HG03135 (cell line): ENCODE measurements around the gene CWC25.
"Not testable (repeated sequence)": the region's sequence is repeated elsewhere in the genome, so short reads cannot be mapped to it uniquely, and the experiment has no call there.

Source experiments
- ATAC-seq: cut with Tn5 transposase; IDR thresholded peaks from one replicate; pipeline ENCODE4 v1.9.1; 2021; ENCODE audit warnings: mild to moderate bottlenecking, moderate library complexity; ENCODE audit not compliant: unreplicated experiment

The CWC25 gene

GRCh38 chr17:38790148-38790707 is 34.9 kb downstream of the CWC25 start:
- ATAC-seq = not testable (repeated sequence)

- no peak for ATAC-seq
Observed at GRCh38 chr17:38789185-38789584, 35.9 kb downstream of the CWC25 start.

GRCh38 chr17:38787999-38788398 is 37.1 kb downstream of the CWC25 start:
- not testable (repeated sequence) for ATAC-seq

GRCh38 chr17:38786372-38786771 is 38.7 kb downstream of the CWC25 start:
- ATAC-seq = no peak

GRCh38 chr17:38783227-38783626 is 41.9 kb downstream of the CWC25 start:
- ATAC-seq = no peak

GRCh38 chr17:38779965-38780752 is 45.0 kb downstream of the CWC25 start:
- no peak for ATAC-seq

GRCh38 chr17:38777641-38778250 is 47.4 kb downstream of the CWC25 start:
- ATAC-seq = no peak

GRCh38 chr17:38773258-38773657 is 51.9 kb downstream of the CWC25 start:
- no peak for ATAC-seq

- ATAC-seq = no peak
Observed at GRCh38 chr17:38768417-38768816, 56.7 kb downstream of the CWC25 start.

- no peak for ATAC-seq
Observed at GRCh38 chr17:38766341-38766740, 58.8 kb downstream of the CWC25 start.

- no peak for ATAC-seq
Observed at GRCh38 chr17:38762231-38762630, 62.9 kb downstream of the CWC25 start.

GRCh38 chr17:38761612-38762011 is 63.5 kb downstream of the CWC25 start:
- no peak for ATAC-seq

GRCh38 chr17:38753071-38753506 is 72.0 kb downstream of the CWC25 start:
- ATAC-seq = no peak

- ATAC-seq = peak; percentile 81
Observed at GRCh38 chr17:38752308-38753070, 72.6 kb downstream of the CWC25 start, which contains the start of gene PSMB3. TSS of gene PSMB3 (plus strand) at chr17:38752741. CDS start at chr17:38752827, 86 bp downstream.

GRCh38 chr17:38751808-38752307 is 73.3 kb downstream of the CWC25 start:
- ATAC-seq = peak; percentile 22

GRCh38 chr17:38751144-38751807 is 73.8 kb downstream of the CWC25 start:
- no peak for ATAC-seq
